GM12878 (cell line): ENCODE measurements around the gene GRIK3. TPM values are rescaled to one million over a fixed set of nuclear protein-coding genes. Genes with fewer than 3 reads are reported as not detected.

Source experiments
- CHD2 ChIP-seq: IDR thresholded peaks from 2 replicates; pipeline ENCODE4 v1.6.1; 2011; ENCODE audit warnings: low read depth, low read length, improper control_type of control experiment, borderline replicate concordance
- HDAC6 ChIP-seq: fragments of 200-600 bp; sonication (generic); IDR thresholded peaks from one replicate; pipeline ENCODE4 v1.8.0; 2017; ENCODE audit warnings: antibody characterized with exemption; ENCODE audit not compliant: unreplicated experiment
- MEF2A ChIP-seq: IDR thresholded peaks from 2 replicates; pipeline ENCODE4 v1.6.1; 2011; ENCODE audit warnings: low read depth, mild to moderate bottlenecking, low read length, moderate library complexity; ENCODE audit not compliant: insufficient read depth
- RAD21 ChIP-seq: IDR thresholded peaks from 2 replicates; pipeline ENCODE4 v1.6.1; 2011; ENCODE audit warnings: mild to moderate bottlenecking, low read depth, low read length, moderate library complexity; ENCODE audit not compliant: insufficient read depth
- RFX5 ChIP-seq: IDR thresholded peaks from 2 replicates; pipeline ENCODE4 v1.6.1; 2011; ENCODE audit warnings: low read depth, low read length, improper control_type of control experiment
- RUNX3 ChIP-seq: IDR thresholded peaks from 2 replicates; pipeline ENCODE4 v1.6.1; 2012; ENCODE audit warnings: low read length, inconsistent platforms
- ZNF384 ChIP-seq: IDR thresholded peaks from 2 replicates; pipeline ENCODE4 v1.6.1; 2012; ENCODE audit warnings: low read depth, mild to moderate bottlenecking, low read length, improper control_type of control experiment, borderline replicate concordance
- polyA plus RNA-seq, 11 experiments: library from polyadenylated mRNA; depleted of rRNA in 4 of 11; unstranded in 6 of 11; stranded (reverse) in 5 of 11; fragments of >200 nt; fragmentation: Nextera tagmentation in 4 of 11; fragmentation: Illumina TruSeq in 1 of 11; extraction: Ambion mirVana in 4 of 11; extraction: Trizol in 1 of 11; gene quantifications; 1 replicate in 1 of 11; 2 replicates in 10 of 11; pipeline versions ENCODE4 v1.2.1 to v1.2.3, GENCODE V29; 2011 to 2016; ENCODE audit warnings: inconsistent platforms in 2 of 11, missing spikeins in 2 of 11, low read depth in 1 of 11
- total RNA-seq, 4 experiments: library from RNA; depleted of rRNA in 3 of 4; stranded (reverse); fragments of >200 nt in 3 of 4; fragmentation: Illumina TruSeq in 1 of 4; extraction: Trizol in 1 of 4; gene quantifications; 2 replicates each; pipeline versions ENCODE4 v1.2.1 to v1.2.3, GENCODE V29; 2013 to 2021
- TF ChIP-seq, protein P1 (sequence below): fragments of 450-650 bp; formaldehyde crosslinking; IDR thresholded peaks from 2 replicates; pipeline ENCODE4 v1.4.0; 2022; ENCODE audit warnings: mild to moderate bottlenecking, moderate library complexity
- TF ChIP-seq, protein P2 (sequence below): fragments of 450-650 bp; IDR thresholded peaks from 2 replicates; pipeline ENCODE4 v1.6.1; 2017; ENCODE audit warnings: antibody characterized with exemption, mild to moderate bottlenecking, moderate library complexity
- TF ChIP-seq, protein P3 (sequence below): IDR thresholded peaks from 2 replicates; pipeline ENCODE4 v1.6.1; 2012; ENCODE audit warnings: mild to moderate bottlenecking, low read depth, low read length

The GRIK3 gene
- total and polyA plus RNA-seq, 10 of the 15 experiments (the other 5 are each of a cell fraction or from before 2014, with no cell fraction given): not detected

DNA sequence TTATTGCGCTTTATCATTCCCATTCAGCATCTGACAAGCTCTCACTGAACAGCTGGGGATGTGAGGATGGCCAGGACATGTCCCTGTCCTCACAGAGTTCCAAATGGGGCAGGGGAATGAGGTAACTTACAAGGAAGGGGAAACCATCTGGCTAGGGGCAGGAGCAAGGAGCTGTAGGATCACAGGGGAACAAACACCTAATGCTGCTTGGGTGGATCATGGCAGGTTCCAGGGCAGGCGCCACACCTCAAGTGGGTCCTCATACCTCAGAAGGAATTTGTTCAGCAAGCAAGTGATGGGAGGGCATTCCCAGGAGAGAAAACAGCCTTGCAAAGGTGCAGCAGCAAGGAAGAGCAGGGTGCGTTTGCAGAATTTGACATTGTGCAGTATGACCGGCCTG is 35.1 kb upstream of the GRIK3 start (continued):
- TF ChIP-seq, protein P1, sequence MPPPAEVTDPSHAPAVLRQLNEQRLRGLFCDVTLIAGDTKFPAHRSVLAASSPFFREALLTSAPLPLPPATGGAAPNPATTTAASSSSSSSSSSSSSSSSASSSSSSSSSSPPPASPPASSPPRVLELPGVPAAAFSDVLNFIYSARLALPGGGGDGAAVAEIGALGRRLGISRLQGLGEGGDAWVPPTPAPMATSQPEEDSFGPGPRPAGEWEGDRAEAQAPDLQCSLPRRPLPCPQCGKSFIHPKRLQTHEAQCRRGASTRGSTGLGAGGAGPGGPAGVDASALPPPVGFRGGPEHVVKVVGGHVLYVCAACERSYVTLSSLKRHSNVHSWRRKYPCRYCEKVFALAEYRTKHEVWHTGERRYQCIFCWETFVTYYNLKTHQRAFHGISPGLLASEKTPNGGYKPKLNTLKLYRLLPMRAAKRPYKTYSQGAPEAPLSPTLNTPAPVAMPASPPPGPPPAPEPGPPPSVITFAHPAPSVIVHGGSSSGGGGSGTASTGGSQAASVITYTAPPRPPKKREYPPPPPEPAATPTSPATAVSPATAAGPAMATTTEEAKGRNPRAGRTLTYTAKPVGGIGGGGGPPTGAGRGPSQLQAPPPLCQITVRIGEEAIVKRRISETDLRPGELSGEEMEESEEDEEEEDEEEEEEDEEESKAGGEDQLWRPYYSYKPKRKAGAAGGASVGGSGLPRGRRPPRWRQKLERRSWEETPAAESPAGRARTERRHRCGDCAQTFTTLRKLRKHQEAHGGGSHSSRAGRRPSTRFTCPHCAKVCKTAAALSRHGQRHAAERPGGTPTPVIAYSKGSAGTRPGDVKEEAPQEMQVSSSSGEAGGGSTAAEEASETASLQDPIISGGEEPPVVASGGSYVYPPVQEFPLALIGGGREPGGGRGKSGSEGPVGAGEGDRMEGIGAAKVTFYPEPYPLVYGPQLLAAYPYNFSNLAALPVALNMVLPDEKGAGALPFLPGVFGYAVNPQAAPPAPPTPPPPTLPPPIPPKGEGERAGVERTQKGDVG: no peak
- TF ChIP-seq CHD2 (no peak), MEF2A (no peak), ZNF384 (no peak), RFX5 (no peak), RAD21 (no peak), RUNX3 (no peak), HDAC6 (no peak)
- TF ChIP-seq, protein P2, sequence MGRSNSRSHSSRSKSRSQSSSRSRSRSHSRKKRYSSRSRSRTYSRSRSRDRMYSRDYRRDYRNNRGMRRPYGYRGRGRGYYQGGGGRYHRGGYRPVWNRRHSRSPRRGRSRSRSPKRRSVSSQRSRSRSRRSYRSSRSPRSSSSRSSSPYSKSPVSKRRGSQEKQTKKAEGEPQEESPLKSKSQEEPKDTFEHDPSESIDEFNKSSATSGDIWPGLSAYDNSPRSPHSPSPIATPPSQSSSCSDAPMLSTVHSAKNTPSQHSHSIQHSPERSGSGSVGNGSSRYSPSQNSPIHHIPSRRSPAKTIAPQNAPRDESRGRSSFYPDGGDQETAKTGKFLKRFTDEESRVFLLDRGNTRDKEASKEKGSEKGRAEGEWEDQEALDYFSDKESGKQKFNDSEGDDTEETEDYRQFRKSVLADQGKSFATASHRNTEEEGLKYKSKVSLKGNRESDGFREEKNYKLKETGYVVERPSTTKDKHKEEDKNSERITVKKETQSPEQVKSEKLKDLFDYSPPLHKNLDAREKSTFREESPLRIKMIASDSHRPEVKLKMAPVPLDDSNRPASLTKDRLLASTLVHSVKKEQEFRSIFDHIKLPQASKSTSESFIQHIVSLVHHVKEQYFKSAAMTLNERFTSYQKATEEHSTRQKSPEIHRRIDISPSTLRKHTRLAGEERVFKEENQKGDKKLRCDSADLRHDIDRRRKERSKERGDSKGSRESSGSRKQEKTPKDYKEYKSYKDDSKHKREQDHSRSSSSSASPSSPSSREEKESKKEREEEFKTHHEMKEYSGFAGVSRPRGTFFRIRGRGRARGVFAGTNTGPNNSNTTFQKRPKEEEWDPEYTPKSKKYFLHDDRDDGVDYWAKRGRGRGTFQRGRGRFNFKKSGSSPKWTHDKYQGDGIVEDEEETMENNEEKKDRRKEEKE: no peak
- TF ChIP-seq, protein P3, sequence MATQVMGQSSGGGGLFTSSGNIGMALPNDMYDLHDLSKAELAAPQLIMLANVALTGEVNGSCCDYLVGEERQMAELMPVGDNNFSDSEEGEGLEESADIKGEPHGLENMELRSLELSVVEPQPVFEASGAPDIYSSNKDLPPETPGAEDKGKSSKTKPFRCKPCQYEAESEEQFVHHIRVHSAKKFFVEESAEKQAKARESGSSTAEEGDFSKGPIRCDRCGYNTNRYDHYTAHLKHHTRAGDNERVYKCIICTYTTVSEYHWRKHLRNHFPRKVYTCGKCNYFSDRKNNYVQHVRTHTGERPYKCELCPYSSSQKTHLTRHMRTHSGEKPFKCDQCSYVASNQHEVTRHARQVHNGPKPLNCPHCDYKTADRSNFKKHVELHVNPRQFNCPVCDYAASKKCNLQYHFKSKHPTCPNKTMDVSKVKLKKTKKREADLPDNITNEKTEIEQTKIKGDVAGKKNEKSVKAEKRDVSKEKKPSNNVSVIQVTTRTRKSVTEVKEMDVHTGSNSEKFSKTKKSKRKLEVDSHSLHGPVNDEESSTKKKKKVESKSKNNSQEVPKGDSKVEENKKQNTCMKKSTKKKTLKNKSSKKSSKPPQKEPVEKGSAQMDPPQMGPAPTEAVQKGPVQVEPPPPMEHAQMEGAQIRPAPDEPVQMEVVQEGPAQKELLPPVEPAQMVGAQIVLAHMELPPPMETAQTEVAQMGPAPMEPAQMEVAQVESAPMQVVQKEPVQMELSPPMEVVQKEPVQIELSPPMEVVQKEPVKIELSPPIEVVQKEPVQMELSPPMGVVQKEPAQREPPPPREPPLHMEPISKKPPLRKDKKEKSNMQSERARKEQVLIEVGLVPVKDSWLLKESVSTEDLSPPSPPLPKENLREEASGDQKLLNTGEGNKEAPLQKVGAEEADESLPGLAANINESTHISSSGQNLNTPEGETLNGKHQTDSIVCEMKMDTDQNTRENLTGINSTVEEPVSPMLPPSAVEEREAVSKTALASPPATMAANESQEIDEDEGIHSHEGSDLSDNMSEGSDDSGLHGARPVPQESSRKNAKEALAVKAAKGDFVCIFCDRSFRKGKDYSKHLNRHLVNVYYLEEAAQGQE: no peak
